ENCODE results near the gene C1QTNF9.

DNA sequence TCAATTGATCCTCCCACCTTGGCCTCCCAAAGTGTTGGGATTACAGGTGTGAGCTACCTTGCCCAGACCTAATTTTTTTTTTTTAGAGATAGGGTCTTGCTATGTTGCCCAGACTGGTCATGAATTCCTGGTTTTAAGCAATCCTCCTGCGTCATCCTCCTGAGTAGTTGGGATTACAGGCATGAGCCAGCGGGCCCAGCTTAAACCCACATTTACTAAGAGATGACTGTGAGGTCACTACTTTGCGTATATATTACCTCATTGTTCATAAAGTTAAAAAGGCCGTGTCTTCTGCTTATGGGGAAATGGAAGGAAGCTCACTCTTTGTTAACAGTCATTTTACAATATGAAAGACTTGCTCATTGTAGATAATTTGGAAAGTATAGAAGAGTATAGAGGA lies 39.6 kb upstream of the C1QTNF9 start:
- TF ChIP-seq, protein P1, sequence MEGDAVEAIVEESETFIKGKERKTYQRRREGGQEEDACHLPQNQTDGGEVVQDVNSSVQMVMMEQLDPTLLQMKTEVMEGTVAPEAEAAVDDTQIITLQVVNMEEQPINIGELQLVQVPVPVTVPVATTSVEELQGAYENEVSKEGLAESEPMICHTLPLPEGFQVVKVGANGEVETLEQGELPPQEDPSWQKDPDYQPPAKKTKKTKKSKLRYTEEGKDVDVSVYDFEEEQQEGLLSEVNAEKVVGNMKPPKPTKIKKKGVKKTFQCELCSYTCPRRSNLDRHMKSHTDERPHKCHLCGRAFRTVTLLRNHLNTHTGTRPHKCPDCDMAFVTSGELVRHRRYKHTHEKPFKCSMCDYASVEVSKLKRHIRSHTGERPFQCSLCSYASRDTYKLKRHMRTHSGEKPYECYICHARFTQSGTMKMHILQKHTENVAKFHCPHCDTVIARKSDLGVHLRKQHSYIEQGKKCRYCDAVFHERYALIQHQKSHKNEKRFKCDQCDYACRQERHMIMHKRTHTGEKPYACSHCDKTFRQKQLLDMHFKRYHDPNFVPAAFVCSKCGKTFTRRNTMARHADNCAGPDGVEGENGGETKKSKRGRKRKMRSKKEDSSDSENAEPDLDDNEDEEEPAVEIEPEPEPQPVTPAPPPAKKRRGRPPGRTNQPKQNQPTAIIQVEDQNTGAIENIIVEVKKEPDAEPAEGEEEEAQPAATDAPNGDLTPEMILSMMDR (IDR thresholded peaks at IDR 0.05; ENCODE audit: low read depth, low read length, missing input control), result no peak
- TF ChIP-seq REST (IDR thresholded peaks at IDR 0.05), result no peak
- no peak for TF ChIP-seq RXRA (IDR thresholded peaks at IDR 0.05)
- TF ChIP-seq TAF1 (conservative IDR thresholded peaks at IDR 0.05), result no peak
- no peak for TF ChIP-seq RAD21 (IDR thresholded peaks at IDR 0.05)
- TF ChIP-seq JUND (IDR thresholded peaks at IDR 0.05), result no peak

Measured in liver (tissue), 3 donors.